Stimulated activated CD8-positive, alpha-beta memory T cell treated with anti-CD3 and anti-CD28 coated beads, Interleukin-12 subunit alpha, Interleukin-12 subunit beta, amount 100 ng/mL, for 4 hours (primary cell): ENCODE results near the gene PRCC.

Experiments
- DNase-seq: peaks from one replicate; pipeline ENCODE4 v3.0.0-alpha.2; 2020; ENCODE audit warnings: low read depth

Gene PRCC

GRCh38 chr1:156842618-156843300, 75.4 kb downstream of the PRCC start:
- DNase-seq: no peak

GRCh38 chr1:156844102-156844501, 76.8 kb downstream of the PRCC start:
- no peak for DNase-seq

- DNase-seq: no peak
Measured at GRCh38 chr1:156844638-156845037, 77.3 kb downstream of the PRCC start.

- no peak for DNase-seq
Measured at GRCh38 chr1:156845055-156845952, 78.0 kb downstream of the PRCC start.

- no peak for DNase-seq
Measured at GRCh38 chr1:156845953-156846545, 78.7 kb downstream of the PRCC start.

GRCh38 chr1:156846643-156847042, 79.3 kb downstream of the PRCC start:
- DNase-seq: no peak

- DNase-seq: no peak
Measured at GRCh38 chr1:156847591-156848460, 80.5 kb downstream of the PRCC start.

- no peak for DNase-seq
Measured at GRCh38 chr1:156848461-156849150, 81.3 kb downstream of the PRCC start.

- DNase-seq: no peak
Measured at GRCh38 chr1:156849151-156849496, 81.8 kb downstream of the PRCC start.
